Stimulated activated CD4-positive, alpha-beta T cell treated with anti-CD3 and anti-CD28 coated beads, TNF-alpha, amount 100 ng/mL, for 1 hour (primary cell): ENCODE data around the gene PDK3.

ENCODE experiments used
- DNase-seq, 3 donors: peaks; one replicate each; pipeline ENCODE4 v3.0.0-alpha.2; 2020; ENCODE audit warnings: low read depth in 3 of 3, low spot score in 1 of 3

PDK3 gene

DNA sequence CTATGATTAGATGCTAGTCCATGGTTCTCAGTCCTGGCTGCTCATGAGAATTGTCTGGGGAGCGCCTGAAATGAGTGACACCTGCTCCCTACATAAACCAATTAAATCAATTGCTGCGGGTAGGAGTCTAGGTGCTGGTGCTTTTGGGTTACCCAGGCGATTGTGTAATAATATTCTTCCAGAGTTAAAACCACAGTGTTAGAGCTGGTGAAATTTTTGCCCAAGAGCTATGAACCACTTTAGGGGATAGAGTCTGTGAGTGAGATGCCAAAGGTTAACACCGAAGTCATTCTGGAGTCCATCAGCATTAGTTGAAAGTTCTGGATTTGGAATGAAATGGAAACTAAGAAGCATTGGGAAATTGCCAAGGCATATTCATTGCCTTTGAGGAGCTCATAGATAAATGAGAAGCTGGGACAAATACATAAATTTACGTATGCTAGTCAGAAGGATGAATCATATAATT lies 15.3 kb downstream of the PDK3 start:
- no peak for DNase-seq

GRCh38 chrX:24482823-24483415 lies 17.8 kb downstream of the PDK3 start:
- DNase-seq: no peak

DNA sequence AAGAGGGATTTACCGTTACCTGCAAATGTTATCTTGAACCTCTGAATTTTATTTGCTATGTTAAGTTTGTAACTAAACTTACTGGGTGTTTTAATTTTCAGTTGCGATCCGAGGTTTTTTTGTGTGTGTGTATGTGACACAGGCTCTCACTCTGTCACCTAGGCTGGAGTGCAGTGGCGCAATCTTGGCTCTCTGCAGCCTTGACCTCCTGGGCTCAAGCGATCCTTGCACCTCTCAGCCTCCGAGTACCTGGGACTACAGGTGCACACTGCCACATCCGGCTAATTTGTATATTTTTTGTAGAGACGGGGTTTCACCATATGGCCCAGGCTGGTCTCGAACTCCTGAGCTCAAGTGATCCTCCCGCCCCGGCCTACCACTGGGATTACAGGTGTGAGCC lies 18.5 kb downstream of the PDK3 start:
- no peak for DNase-seq

DNA sequence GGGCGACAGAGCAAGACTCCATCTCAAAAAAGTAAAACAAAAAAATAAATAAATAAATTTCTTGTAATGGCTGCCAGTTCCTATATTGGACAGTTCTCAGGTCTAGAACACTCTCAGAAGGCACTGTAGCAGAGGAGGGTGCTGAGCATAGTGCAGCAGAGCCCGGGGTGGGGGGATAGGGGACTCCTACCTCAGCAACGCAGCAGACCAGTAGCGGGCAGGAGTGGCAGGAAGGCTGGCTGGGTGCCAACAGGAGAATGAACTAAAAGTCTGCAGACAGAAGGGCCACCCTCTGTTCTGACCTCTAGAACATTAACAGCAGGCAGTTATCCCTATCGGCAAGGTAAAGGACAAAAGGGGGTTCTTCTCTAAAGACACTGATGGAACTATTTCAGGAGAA lies 20.2 kb downstream of the PDK3 start:
- no peak for DNase-seq

DNA sequence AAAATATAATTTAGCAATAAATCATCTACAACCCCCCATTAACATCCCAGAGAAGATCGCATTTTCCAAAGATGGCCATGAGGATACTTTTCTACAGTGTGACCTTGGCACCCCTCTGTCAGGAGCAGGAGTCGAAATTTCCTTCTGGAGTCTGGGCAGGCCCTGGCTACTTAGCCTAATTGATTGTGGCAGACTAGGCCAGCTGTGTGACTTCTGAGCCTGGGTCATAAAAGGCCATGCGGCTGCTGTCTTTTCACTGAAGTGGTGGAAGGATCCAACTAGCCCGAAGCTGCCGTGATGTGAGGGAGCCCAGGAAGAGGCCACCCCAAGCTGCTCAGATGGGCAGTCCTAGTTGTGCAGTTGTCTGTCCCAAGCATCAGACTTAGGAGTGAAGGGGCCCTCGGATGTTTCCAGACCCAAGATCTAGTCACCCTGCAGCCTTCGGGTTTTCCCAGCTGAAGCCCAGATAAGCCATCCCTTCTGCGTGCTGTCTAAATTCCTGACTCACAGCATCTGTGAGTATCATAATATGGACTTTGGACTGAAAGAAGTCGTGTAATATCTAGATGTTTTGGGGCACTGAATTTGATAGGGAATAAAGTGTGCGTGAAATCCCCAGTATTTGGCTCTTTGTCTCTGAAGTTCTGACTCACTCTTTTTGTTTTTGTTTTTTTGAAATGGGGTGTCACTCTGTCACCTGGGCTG lies 21.0 kb downstream of the PDK3 start:
- no peak for DNase-seq

GRCh38 chrX:24487571-24487970 lies 22.5 kb downstream of the PDK3 start:
- DNase-seq: no peak

DNA sequence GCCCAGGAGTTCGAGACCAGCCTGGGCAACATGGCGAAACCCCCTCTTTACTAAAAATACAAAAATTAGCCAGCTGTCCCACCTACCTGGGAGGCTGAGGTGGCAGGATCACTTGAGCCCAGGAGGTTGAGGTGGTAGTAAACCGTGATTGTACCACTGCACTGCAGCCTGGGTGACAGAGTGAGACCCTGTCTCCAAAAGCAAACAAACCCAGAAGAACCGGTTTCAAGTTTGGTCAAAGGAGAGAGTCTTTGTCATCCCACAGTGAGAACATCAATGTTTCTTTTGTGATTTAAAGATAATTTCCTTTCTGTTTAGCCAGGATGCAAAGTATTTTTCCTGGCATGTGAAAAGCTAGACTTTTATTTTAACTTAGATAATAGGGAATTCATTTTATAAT lies 26.7 kb downstream of the PDK3 start:
- no peak for DNase-seq

- no peak for DNase-seq
Measured at GRCh38 chrX:24493740-24494581, 28.9 kb downstream of the PDK3 start.

DNA sequence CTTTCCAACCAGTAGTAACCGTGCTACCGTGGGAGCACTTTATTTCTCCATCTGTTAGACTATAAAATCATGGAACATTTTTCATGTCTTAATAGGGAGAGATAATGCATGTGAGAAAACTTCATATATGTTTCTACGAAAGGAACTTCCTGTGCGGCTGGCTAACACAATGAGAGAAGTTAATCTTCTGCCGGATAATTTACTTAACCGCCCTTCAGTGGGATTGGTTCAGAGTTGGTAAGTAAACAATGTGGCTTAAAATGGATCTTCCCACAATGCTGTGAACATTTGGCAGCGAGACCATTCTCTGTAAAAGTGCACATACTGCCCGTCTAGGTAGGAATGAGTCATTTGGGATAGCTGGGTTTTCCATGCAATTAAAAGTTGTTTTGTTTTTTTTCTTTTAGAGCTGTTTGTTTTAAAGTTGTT lies 29.6 kb downstream of the PDK3 start:
- no peak for DNase-seq

DNA sequence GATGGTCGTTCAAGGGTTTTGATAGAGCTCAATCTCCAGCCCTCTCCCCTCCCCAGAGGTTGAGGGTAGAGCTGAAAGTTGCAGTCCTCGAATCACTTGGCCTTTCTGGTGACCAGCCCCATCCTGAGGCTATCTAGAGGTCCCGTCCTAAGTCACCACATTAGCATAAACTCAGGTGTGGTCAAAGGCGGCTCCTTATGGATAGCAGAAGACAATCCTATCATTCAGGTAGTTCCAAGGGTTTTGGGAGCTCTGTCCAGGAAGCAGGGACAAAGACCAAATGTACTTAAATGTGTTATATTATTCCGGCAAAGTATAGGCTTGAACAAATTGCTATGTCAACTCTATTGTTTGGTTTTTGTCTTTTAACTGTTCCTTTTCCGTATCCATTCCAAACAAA lies 30.6 kb downstream of the PDK3 start:
- no peak for DNase-seq

- no peak for DNase-seq
Measured at GRCh38 chrX:24498181-24498580, 33.1 kb downstream of the PDK3 start.

DNA sequence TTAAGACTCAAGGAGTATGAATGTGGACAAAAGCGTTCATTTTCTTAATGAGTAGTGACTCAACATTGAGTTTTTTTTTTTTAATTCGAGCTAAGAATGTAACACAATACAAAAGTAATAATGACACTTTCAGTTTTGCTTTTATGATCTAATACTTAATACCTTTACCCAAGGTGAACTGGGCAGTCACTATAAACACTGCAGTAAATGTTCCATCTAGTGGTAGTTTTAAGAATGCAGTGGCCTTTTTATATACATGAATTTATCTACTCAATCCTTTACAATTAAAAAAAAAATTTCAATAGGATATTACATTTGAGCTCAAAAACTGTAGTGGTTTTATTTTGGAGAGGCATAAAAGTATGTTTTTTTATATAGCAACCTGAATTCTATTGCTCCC lies 33.9 kb downstream of the PDK3 start:
- no peak for DNase-seq

GRCh38 chrX:24506082-24506481 lies 41.0 kb downstream of the PDK3 start:
- no peak for DNase-seq

GRCh38 chrX:24508375-24508774 lies 43.3 kb downstream of the PDK3 start:
- no peak for DNase-seq

DNA sequence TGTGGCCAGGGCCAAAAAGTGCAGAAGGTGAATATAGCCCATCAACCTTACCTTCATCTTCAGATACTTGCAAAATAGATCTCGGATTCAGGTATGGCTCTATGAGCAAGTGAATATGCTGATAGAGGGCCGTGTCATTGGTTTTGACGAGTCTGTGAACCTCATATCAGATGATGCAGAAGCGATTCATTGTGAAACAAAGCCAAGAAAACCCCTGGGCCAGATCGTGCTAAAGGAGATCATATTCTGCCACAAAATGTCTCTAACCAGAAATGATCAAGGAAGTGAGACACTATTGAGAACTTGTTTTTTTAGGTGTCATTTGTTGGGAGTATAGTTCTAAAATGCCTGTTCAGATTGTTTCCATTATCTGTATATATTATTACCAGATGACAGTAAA lies 48.3 kb downstream of the PDK3 start:
- DNase-seq: no peak

DNA sequence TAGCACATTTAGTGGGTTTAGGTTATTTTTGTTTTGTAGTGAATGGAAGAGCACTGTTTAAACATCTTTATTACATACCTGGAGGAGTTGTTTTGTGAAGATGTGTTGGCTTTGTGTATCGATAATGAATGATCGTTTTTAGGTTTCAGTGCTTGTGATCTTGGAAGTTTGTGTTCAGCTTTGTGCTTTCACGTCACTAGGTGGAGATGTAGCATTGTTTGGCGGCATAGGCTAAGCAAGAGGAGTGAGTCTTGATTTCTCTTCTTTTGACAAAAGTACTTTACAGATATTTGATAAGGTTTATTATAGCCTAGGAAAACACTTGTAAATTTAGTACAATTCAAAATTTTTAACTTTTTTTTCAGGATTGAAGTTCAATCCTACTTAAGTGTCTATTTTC lies 50.4 kb downstream of the PDK3 start:
- no peak for DNase-seq

DNA sequence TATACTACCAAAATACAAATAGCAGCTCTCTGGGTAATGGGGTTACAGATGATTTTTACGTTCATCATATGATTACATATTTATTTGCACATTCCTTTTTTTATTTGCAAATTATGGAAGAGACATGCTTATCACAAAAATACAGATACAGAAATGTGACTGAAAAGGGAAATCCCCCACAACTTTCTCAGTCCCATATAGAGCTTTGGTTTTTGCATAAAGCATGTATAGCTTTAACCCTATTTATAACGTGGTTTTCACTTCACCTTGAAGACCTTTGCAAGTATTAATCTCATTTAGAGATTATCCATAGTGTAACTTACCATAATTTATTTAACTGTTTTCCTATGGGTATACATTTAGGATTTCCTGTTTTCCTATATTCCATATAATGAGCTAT lies 55.4 kb downstream of the PDK3 start:
- no peak for DNase-seq

- no peak for DNase-seq
Measured at GRCh38 chrX:24525455-24525854, 60.4 kb downstream of the PDK3 start.

DNA sequence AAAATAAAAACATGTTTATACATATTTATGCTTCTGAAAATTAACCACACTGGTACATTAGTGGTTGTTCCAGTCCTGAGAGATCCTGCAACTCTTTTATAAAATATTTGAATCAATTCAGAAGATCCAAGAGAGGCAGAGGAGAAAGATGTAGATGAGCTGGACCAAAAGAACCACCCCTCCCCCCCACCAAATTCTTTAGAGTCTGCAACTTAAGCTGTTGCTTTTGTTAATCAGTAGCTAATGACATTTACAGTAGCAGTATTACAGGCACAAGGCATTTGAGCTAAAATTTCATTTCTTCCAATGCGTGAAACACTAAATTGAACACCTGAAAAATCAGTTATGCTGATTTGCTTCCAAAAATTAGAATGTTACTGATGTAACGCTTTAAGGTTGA lies 61.5 kb downstream of the PDK3 start:
- DNase-seq: no peak

GRCh38 chrX:24528605-24529004 lies 63.5 kb downstream of the PDK3 start:
- DNase-seq: no peak

DNA sequence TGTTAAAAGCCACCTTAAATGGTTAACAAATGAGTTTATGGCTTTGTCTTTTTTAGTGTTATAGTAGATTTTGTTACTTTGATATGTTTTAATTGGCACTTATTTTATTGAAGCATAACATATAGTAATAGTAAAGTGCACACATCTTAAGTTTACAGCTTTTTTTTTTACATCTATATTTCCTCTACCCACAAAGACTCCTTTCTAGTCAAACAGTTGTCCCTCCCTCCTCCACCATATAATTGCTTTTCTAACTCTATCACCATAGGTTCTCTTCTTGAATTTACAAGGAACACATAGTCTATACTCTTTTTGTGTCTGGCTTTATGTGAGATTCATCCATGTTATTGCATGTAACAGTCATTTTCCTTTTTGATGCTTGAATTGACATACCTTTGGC lies 71.5 kb downstream of the PDK3 start:
- no peak for DNase-seq

DNA sequence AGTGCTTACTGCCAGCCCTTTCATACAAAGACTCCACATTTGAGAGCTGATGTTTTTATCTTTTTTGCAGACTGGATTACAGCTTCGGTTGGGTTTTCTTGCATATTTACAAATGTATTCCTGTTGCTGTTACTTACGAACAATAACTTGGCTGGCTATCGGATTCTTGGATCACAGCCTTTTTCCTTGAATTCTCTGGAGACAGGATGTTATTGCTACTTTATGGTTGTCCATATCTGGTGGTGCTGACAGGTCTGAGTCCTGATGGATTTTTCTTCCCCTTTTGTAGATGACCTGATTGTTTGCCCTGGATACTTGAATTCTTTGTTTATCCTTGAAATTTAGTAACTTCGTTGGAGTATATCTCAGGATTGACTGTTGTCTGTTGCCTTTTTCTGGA lies 77.7 kb downstream of the PDK3 start:
- no peak for DNase-seq
